ENCODE data around the gene SEC16B. TPM values are rescaled to one million over a fixed set of nuclear protein-coding genes. Genes with fewer than 3 reads are reported as not detected.
"Not testable (repeated sequence)": the region's sequence is repeated elsewhere in the genome, so short reads cannot be mapped to it uniquely, and the experiment has no call there.

The SEC16B gene, protein sequence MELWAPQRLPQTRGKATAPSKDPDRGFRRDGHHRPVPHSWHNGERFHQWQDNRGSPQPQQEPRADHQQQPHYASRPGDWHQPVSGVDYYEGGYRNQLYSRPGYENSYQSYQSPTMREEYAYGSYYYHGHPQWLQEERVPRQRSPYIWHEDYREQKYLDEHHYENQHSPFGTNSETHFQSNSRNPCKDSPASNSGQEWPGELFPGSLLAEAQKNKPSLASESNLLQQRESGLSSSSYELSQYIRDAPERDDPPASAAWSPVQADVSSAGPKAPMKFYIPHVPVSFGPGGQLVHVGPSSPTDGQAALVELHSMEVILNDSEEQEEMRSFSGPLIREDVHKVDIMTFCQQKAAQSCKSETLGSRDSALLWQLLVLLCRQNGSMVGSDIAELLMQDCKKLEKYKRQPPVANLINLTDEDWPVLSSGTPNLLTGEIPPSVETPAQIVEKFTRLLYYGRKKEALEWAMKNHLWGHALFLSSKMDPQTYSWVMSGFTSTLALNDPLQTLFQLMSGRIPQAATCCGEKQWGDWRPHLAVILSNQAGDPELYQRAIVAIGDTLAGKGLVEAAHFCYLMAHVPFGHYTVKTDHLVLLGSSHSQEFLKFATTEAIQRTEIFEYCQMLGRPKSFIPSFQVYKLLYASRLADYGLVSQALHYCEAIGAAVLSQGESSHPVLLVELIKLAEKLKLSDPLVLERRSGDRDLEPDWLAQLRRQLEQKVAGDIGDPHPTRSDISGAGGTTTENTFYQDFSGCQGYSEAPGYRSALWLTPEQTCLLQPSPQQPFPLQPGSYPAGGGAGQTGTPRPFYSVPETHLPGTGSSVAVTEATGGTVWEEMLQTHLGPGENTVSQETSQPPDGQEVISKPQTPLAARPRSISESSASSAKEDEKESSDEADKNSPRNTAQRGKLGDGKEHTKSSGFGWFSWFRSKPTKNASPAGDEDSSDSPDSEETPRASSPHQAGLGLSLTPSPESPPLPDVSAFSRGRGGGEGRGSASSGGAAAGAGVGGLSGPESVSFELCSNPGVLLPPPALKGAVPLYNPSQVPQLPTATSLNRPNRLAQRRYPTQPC
- total RNA-seq = not detected

- CTCF ChIA-PET = no interaction called here
- POLR2A ChIA-PET = no interaction called here
These were observed at the start of gene SEC16B for GRCh38 chr1:177969825-177970371. Gene SEC16B (minus strand): TSS chr1:177970058. CDS start chr1:177967981, 2,077 bp downstream.

- ChIA-PET POLR2A (no interaction called here), CTCF (no interaction called here)
These were observed 49.8 kb upstream of the SEC16B start for GRCh38 chr1:178019622-178020021.

- CTCF ChIA-PET = no interaction called here
- POLR2A ChIA-PET = no interaction called here
These were observed 49.4 kb upstream of the SEC16B start for GRCh38 chr1:178019208-178019607.

DNA sequence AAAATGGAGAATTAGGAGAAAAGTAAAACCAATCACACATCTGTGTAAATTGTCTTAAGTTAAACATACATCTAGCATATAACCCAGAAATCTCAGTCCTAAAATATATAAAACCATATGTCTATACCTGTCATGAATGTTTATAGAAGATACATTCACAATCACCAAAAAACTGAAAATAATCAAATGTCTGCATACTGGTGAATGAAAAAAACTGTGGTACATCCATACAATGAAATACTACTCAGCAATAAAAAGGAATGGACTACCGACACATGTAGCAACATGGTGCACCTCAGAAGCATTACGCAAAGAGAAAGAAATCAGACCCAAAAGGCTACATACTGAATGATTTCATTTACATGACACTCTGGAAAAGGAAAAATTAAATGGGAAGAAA lies 47.7 kb upstream of the SEC16B start:
- CTCF ChIA-PET = no interaction called here
- POLR2A ChIA-PET = no interaction called here

DNA sequence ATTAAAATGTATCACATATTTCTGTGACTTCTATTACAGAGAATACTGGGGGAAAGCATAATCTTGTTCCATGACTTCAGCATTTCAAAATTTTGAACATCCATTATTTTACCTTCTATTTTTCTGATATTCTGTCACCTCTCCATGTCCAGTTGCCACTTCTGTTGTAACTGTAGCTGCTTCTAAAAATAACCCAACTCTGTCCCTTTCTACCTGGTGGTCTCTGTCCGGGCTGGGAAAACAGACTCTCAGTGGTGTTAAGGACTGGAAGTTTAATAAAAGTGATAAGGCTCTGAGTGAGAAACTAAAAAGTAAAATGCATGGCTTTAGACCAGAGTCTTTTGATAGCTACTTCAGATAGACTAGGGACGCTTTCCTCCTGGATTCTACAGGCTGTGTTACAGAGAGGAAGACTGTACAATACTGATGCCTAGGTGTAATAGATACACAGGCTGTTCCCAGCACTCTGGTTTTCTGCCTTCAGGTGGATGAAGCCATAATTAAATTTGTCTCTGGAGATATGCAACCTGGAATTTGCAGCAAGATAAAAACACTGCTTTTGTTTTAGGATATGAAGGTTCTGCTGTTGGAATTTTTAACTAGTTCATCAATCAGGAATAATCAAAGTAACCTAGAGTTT lies 42.1 kb upstream of the SEC16B start:
- ChIA-PET POLR2A (no interaction called here), CTCF (interaction anchor here (1.0 kb wide), 1 partner anchor 81 kb away, joined by 3 read pairs; no protein-coding TSS in a partner anchor)

DNA sequence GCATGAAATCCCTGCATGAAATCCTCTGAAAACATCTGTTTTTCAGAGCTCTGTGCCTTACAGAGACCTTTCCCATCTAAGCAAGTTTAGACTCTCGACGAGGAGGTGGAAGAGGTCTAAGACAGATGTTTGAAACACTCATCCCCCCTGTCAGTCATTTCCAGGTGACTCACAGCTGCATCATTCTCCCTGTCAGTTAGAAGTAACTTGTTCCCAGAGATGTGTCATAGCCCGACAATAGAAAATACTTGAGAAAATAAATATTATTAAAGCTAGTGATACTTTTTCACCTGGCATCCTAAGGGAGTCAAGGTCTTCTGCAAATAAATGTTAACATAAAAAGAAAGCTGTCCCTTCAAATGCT lies 41.6 kb upstream of the SEC16B start:
- POLR2A ChIA-PET = no interaction called here
- CTCF ChIA-PET = interaction anchor here (1.0 kb wide), 1 partner anchor 81 kb away, joined by 3 read pairs; no protein-coding TSS in a partner anchor

GRCh38 chr1:178010674-178011464 lies 41.0 kb upstream of the SEC16B start:
- CTCF ChIA-PET = interaction anchor here (1.0 kb wide), 1 partner anchor 82 kb away, joined by 3 read pairs; no protein-coding TSS in a partner anchor
- POLR2A ChIA-PET = no interaction called here

DNA sequence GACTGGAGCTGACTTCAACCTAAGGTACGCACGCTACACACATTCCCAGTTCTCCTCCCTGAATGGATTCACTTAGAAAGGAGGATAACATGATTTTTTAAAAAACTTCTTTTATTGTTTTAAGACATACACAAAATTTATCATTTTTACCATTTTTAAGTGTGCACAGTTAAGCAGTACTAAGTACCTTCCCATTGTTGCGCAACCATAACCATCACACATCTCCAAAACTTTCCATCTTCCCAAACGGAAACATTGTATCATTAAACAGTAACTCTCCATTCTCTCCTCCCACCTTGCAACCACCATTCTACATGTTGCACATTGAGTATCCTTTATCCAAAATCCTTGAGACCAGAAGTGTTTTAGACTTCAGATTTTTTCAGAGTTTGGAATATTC lies 36.2 kb upstream of the SEC16B start:
- ChIA-PET CTCF (no interaction called here), POLR2A (no interaction called here)

- ChIA-PET POLR2A (no interaction called here), CTCF (no interaction called here)
These were observed 35.6 kb upstream of the SEC16B start for GRCh38 chr1:178005450-178005849.

DNA sequence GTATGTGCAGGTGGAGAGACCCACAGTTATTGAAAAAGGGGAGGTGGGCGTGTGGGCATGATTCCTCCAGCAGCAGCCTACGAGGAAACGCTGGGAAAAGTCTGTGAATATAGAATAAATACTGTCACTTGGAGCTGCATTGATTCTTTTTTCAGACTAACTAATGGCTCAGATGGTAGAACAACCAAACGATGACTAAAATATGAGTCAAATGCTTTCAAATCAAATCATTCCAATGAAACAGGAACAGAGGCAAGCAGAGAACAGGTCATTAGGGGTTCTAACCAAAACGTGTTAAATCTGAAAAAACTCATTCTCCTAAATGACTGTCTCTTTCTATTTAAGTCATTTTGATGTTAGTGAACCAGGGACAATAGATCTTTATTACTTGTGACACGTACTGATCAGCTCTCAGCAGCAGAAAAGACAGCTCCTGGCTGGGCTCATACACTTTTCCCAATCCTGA lies 35.1 kb upstream of the SEC16B start:
- POLR2A ChIA-PET = no interaction called here
- CTCF ChIA-PET = no interaction called here

GRCh38 chr1:177998696-177999631 lies 29.1 kb upstream of the SEC16B start:
- POLR2A ChIA-PET = no interaction called here
- CTCF ChIA-PET = no interaction called here

GRCh38 chr1:177996957-177997356 lies 27.1 kb upstream of the SEC16B start:
- CTCF ChIA-PET = interaction anchor here (0.6 kb wide), 1 partner anchor 1117 kb away, joined by 3 read pairs; no protein-coding TSS in a partner anchor
- POLR2A ChIA-PET = no interaction called here

GRCh38 chr1:177995369-177995768 lies 25.5 kb upstream of the SEC16B start:
- ChIA-PET POLR2A (no interaction called here), CTCF (no interaction called here)

DNA sequence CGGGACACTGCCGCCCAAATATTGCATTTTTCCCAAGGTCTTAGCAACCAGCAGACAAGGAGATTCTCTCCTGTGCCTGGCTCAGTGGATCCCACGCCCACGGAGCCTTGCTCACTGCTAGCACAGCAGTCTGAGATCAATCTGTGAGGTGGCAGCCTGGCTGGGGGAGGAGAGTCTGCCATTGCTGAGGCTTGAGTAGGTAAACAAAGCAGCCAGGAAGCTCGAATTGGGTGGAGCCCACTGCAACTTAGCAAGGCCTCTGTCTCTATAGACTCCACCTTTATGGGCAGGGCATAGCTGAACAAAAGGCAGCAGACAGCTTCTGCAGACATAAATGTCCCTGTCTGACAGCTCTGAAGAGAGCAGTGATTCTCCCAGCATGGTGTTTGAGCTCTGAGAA lies 16.4 kb upstream of the SEC16B start:
- POLR2A ChIA-PET, CTCF ChIA-PET: not testable (repeated sequence)

- CTCF ChIA-PET = no interaction called here
These were observed 14.9 kb upstream of the SEC16B start for GRCh38 chr1:177984761-177985160.

GRCh38 chr1:177984136-177984525 lies 14.3 kb upstream of the SEC16B start:
- ChIA-PET POLR2A (no interaction called here), CTCF (no interaction called here)

More at GRCh38 chr1:177984761-177985160, 14.9 kb upstream of the SEC16B start:
- POLR2A ChIA-PET = no interaction called here

DNA sequence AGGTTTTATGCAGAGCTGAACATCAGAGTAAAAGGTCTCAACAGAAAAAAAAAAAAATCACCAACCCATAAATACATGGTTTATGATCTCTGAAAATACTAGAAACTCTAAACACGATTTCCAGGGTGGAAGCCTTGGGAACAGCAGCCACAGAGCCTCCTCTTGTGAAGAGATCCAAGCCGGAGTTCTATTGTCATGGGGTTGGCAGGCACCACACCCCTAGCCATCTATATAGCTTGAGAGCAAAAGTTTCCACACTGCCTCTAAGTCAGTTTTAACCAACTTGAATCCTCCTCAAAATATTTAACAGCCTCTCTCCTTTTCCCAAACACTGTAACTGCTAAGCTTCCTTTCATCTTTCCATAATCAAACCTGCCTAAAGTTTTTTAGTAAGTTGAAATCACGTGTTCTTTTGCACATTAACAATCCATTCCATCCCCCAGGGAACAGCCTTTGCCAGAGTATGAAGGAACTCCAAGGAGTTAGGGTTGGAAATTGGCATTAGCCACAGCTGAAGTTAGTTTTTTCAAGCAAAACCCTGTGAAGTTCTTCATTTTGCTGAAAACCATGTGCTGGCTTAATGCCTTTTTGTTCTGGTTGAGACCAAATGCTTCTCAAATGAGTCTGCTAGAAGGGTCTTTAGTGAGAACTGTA lies 13.8 kb upstream of the SEC16B start:
- ChIA-PET CTCF (no interaction called here), POLR2A (no interaction called here)

DNA sequence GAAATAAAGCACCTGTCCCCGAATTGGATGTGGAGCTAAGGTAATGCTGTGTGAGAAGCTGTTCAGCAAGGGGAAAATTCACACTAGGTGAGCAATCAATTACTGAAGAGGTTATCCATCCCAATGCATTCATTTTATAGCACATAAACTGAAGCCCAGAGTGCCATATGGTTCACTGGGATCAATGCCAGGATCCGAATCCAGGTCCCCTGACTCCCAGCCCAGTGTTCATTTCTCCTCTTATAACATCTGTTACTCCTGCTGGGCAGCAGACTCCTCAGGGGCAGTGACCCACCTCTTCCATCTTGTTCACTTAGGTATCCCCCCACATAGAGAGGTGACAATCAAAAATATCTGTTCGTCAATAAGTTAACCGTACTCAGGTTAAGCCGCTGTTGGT lies 13.2 kb upstream of the SEC16B start:
- CTCF ChIA-PET = no interaction called here
- POLR2A ChIA-PET = no interaction called here
